Activated CD4-positive, alpha-beta T cell treated with anti-CD3 and anti-CD28 coated beads for 1 hour (primary cell): ENCODE results near the gene TDP1.
"Not testable (repeated sequence)": the region's sequence is repeated elsewhere in the genome, so short reads cannot be mapped to it uniquely, and the experiment has no call there.

ENCODE experiments used
- DNase-seq: peaks from one replicate; pipeline ENCODE4 v3.0.0-alpha.2; 2020

The TDP1 gene

DNA sequence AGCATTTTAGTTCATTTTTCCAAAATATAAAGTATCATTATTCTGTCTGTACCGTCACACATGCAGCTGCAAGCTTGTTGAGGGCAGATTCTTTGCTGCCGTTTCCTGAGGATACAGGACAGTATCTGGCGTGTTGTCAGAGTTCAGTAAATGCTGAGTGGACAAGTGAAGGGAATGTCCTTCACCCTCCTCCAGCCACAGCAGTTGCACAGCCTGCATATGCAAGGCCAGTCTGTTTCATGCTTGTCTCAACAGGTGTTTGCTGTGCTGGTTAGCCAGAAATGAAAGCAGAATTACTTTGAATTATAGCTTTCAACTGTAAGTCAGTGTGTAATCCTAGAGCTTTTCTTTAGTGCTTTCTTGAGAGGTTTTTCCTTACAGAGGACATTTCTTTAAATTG is 36.5 kb downstream of the TDP1 start:
- DNase-seq, result no peak

DNA sequence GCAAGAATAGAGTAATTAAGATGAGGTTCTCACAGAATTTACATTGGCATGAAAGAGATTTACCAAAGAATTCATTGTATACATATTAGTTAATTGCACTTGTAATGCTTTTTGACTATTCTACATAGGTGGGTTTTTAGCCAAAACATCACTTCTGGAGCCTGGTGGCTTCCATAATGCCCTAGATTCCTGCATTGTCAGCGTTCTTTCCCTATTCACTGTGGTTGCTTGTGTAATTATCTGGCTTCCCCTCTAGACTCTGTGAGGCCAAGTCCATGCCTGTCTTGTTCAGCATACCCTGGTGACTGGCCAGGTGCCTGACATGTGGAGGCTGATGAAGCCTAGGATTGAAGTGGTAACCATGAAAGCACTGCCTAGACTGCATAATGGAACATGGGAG is 41.2 kb downstream of the TDP1 start:
- DNase-seq, result no peak

DNA sequence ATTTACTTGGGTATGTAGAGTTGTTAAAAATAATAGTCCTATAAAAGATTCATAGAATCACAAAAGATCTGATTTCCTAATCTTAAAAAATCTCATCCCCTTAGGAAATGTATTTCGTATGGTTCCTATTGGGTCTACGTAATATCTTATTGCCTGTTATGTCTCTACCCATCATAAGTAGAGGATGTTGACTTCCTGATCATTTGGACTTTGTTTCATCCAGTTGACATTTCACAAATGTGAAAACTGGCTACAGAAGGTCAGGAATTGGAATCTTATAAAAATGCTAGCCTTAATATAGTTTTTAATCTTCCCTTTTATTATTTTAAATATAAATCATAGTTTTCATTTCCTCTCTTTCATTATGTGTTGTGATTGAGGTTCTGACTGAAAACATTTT is 45.2 kb downstream of the TDP1 start:
- DNase-seq, result no peak

DNA sequence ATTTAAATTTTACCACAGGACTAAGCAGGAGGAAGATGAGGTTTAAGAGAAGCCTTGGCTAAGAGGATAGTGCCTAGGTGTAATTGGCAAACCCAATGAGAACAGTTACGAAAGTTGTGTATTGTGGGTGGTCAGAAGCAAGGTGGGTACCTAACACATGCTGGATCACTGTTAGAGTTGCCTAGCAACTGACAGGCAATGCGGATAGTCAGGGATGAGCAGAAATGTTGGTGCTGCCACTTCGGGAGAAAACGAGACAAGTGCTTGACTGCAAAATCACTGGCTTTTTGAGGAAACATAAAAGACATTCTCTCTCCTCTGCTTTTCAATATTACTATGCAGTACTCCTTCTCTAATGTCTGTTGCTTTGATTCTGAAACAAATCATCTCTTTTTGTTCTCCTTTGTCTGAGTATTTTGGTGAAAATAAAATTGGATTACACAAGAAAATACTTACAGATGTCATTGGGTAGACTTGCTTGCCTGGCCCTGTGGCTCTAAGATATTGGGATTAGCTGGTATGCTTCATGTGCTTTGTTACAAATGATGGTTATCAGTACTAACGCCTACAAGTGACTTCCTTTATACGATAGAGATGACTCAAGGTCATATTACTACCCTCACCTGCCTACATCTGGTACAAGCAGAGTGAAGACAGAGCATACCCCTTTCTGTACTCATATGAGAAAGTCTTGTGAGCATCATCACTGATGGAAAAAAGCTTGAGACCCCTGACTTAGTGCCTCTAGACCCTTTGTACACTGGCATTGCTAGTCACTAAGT is 48.0 kb downstream of the TDP1 start:
- DNase-seq, result no peak

DNA sequence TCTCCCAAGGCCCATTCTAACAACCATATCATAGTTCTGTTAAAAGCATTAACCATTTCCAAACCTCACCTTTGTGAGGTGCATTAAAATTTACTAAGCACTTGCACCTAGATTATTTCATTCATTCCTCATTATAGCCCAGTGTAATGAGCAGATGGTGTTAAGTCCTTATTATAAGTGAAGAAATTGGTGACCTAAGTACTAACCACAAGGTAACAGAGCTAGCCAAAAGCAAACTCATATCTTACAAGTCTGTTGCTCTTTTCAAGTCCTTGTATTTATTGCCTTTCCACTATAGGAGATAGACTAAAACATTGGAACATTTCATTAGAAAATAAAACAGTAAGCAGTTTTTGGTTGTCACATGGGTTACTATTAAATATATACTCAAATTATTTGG is 49.7 kb downstream of the TDP1 start:
- DNase-seq, result no peak

DNA sequence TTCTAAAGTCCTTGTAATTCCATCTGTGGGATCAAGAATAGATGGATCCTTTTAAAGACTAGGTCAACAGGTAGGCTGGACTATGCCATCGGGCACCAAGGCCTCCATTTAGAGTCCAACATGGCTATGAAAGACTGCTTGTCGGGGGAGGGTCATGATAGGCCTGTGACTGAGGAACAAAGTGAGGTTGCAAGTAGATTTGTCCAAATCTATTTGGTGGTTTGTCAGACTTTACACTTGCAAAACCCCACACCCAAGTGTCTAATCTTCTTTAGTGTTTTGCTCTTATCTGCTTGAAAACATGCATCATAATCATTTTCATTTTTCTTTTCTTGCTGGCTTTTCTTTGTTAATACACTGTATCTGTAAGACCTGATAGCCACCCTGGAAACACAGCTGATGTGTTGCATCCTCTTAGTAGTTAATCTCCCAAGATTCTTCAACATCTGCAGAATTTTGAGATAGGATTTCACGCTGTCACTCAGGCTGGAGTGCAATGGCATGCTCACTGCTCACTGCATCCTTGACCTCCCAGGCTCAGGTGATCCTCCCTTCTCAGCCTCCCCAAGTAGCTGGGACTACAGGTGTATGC is 50.3 kb downstream of the TDP1 start:
- no peak for DNase-seq

DNA sequence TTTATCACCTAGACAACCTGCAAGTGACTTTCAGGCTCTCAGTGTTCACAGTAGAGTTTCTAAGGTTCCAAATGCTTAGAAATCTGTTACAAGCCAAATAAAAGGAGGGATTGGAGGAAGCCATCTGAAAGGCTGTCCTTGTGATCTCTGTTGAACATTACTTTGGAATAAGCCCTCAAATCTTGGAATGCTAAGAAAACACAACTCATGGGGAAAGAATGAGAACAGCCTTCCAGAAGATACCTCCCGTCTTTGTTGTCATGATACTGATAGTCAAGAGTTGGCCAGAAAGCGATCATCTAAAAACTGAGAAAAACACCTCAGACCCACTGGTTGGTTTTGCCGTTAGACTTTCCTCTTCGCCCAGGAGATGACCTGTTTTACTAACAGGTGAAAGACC is 61.6 kb downstream of the TDP1 start:
- DNase-seq, result no peak

DNA sequence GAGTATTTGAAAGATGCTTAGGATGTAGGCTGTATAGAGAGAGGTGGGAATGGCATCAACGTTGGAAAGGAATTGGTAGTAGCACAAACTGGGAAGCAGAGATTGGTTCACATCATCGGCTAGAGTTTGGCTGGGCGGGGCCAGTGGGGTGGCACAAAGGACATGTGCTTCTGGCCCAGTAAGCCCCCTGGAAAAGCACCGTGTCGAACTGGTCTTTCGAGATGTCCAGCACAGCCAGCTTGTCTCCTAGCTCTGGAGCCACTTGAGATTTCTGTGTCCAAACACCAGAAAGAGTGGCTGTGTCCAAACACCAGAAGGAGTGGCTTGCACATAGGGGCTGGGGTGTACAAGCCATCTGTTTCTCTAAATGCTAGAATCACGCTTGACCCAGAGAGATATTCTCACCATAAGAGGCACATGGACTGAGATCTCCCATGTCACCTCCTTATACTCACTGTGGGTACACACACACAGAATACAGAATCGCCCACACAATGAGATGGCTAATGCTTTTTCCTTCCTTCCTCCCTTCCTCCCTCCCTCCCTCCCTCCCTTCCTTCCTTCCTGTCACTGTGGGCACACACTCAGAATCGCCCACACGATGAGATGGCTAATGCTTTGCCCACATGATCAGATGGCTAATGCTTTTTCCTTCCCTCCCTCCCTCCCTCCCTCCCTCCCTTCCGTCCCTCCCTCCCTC is 64.2 kb downstream of the TDP1 start:
- DNase-seq, result no peak

DNA sequence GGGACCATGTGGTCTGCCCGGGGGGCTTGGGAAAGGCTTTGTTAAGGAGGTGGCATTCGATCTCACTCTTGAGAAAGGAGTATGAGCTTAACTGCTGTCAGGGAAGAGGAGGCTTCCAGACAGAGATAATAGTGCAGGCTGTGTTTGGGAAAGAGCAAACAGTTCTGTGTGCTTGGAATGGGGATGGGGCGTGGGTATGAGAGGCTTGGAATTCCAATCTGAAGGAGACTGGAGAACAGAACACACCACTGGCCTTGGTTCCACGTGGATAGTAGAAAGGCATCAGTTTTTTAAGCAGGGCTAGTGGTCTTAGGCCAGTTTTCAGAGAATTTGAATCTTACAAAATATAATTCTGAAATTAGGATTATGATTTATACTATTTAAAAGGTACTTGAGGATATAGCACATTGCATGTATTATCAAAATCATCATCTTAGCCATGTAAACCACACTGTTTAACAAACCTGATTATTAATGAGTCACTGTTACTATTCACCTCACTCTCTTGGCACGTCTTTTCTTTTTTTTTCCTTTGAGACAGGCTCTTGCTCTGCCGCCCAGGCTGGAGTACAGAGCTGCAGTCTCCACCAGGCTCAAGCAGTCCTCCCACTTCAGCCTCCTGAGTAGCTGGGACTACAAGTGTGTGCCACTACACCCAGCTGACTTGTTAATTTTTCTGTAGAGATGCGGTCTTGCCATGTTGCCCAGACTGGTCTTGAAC is 67.6 kb downstream of the TDP1 start:
- no peak for DNase-seq

DNA sequence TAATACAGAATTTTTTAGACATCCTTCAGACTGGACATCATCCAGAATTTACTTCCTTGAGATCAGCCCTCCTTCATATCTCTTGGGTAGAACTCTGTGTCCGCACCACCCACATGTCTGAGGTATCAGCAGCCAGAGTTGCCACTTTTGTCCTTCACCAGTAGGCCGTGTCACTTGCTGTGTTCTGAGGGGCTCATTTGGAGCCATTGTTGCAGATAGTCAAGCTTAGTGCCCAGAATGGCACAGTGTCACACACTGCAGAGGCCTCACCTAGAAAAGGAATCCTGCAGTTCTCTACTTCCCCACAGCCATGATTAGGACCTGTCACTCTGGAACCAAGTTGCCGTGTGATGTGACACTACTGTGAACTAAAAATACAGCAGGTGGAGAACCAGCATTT is 69.2 kb downstream of the TDP1 start:
- DNase-seq, result no peak

DNA sequence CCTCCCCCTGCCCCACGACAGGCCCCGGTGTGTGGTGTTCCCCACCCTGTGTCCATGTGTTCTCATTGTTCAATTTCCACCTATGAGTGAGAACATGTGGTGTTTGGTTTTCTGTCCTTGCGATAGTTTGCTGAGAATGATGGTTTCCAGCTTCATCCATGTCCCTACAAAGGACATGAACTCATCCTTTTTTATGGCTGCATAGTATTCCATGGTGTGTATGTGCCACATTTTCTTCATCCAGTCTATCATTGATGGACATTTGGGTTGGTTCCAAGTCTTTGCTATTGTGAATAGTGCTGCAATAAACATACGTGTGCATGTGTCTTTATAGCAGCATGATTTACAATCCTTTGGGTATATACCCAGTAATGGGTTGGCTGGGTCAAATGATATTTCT is 70.9 kb downstream of the TDP1 start:
- DNase-seq, result not testable (repeated sequence)

DNA sequence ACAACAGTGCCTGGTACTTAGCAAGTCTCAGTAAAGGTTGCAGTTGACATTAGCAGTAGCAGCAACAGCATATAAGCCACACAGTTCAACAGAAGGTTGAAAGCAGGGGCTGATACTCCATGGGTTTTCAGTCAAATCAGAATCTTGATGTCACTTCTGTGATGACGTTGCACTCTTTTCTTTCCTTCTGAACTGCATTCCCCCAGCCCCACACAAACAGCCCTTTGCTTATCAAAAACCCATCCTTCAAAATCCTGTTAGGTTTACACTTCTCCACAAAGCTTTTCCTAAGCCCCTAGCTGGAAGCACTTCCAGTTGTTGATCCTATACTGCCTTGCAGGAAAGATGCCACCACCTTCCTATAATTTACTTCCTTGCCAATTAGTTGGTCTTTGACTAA is 72.1 kb downstream of the TDP1 start:
- no peak for DNase-seq

DNA sequence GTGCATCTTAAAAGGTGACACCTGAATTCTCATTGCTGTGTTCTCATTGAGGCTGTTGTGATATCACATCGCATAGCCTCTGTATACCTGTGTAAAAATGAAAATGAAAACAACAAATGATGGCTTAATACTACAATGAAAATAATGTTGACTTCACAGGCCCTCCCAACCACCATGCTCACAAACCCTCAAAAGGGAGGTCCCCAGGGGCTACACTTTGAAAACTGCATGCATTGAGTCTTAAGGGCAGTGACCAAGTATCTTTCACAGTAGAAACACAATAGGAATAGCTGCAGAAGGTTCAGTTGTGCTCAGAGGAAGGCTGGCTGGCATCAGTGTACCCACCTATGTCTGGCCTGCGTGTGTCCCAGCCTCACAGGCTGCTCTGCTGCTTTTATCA is 78.4 kb downstream of the TDP1 start:
- no peak for DNase-seq

DNA sequence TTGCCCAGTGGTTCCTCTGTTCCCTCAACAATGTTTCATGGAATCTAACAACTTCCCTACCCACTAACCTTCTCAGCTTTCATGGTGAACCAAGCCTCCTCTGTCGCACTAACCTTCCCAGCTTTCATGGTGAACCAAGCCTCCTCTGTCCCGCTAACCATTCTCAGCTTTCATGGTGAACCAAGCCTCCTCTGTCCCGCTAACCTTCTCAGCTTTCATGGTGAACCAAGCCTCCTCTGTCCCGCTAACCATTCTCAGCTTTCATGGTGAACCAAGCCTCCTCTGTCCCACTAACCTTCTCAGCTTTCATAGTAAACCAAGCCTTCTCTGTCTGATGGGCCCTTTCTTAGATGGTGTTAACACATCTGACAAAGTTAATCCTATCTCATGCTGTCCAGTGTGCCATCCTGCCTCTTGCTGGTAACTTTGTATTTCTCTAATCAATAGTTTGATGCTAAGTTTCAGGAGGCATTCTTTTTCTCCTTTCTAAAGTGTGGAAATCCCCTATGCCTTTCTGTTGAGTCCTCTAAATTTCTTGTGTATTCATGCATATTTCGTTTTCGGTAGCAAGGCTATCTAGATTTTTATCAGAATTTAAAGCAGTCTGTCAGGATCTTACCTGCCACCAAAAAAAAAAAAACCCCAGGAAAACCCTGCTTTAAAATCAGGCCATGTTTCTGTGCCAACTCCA is 79.3 kb downstream of the TDP1 start:
- DNase-seq, result no peak

DNA sequence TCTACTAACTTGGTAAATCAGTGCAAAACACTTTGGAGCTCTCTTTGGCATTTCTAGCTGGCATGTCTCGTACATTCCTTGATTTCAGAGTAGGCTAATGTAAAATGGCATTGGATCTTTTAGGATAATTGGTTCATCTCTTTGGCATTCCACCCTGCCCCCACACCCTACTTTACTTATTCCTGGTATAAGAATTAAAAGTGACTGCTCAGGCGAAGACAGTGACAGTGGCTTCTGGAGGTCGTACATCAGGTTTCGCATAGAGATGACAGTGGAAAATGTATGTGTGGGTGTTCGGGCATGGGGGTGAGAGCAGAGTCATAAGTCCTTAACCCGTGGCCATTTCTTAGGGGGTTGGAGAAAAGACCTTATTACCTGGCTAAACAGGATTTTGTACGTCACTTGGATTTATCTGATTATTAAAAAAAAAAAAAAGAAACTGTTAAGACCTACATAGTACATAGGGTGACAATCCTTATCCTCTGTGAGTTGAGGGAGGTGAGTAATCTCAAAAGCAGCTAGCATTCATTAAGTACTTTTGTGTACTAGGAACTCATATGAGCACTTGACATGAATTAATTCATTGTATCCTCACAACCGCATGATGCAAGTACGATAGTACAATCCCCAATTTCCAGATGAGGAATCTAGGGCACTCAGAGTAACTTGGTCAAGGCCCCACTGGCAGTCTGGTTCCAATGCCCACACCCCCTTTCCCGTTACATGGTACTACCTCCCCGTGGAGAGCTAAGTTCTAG is 83.7 kb downstream of the TDP1 start:
- no peak for DNase-seq

DNA sequence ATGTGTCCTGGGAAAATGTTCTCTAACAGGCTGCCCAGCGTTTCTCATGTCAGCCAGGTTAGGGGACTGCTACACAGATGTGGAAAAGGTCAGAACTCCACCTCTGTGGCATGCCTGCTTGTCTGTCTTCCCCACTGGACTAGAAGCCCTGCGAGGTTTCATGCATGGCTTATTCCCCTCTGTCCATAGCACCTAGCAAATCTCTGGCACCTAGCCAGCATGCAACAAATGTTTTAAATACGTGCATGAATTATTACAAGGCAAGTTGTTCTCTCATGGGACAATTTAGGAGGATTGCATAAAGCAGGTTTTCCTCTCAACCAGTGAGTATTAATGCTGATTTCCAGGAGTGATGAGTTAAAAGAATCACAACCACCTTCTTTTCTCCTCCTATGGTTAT is 84.7 kb downstream of the TDP1 start:
- DNase-seq, result no peak

DNA sequence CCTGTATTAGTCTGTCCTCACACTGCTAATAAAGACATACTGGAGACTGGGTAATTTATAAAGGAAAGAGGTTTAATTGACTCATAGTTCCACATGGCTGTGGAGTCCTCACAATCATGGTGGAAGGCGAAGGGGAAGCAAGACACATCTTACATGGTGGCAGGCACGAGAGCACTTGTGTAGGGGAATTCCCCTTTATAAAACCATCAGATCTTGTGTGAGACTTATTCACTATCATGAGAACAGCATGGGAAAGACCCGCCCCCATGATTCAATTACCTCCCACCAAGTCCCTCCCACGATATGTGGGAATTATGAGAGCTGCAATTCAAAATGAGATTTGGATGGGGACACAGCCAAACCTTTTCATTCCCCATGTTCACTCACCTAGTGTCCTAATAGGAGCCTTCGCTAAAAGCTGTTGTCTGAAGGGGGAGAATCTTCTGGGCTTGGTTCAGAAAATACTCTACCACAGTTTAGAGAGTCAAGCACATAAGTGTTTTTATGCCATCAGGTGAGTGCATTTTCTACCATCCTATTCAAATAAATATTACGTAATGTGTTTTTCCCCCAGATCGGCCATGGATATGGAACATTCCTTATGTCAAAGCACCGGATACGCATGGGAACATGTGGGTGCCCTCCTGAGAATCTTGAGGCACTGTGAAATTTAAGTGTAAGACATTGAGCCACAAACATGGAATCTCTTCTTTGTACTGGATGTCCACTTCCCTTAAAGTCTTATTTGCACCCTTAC is 86.9 kb downstream of the TDP1 start:
- DNase-seq, result no peak

DNA sequence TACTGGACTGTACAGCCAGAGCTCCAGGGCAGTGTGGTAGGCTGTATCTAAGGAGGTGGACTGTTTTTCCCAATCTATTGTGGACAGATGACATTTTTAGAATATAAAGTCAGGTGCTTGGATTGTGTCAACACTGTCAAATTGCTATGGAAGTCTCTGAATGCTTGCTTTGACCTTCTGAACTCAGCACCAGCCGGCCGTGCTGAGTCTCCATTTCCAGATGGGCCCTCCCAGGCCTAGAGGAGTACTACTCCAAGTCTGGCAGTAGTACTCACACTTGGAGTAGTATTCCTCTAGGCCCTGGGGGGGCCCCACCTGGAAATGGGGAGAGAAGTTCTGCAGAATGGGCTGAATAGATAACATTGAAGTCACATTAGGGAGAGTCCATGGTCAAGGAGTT is 89.9 kb downstream of the TDP1 start:
- no peak for DNase-seq

DNA sequence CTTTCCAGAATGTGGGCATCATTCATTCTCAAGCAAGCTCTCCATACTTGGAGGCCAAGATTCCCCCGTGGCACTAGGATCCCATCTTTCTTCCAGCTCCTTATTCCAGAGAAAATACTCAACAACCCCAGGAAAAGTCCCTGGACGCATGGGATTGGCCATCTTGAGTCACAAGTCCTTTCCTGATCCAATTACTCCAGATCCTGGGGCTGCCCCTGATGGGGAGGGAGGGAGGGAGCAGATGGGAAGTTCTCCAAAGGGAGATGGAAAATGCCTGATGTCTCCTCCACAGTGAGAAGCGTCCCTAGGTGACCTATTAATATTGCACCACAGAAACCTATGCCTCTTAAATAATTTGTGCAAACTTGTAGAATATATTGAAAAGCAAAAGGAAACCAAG is 93.7 kb downstream of the TDP1 start:
- no peak for DNase-seq

DNA sequence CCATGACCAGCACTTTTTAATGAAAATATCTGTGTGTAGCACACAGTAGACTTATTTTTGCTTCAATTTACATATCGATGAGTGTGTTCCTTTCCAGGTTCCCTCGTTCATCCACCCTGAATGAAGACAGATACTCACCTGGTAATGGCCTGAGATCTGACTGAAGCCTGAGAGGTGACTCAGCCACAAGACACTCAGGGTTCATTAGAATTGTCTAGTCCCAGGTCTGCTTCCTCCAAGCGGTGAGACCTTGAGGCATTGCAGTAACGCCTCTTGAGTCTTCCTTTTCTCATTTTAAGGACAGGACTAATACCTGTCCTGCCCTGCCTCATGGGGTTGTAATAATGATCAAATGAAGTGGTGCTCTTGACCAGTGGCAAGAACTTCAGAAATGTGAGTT is 94.5 kb downstream of the TDP1 start:
- DNase-seq, result no peak

DNA sequence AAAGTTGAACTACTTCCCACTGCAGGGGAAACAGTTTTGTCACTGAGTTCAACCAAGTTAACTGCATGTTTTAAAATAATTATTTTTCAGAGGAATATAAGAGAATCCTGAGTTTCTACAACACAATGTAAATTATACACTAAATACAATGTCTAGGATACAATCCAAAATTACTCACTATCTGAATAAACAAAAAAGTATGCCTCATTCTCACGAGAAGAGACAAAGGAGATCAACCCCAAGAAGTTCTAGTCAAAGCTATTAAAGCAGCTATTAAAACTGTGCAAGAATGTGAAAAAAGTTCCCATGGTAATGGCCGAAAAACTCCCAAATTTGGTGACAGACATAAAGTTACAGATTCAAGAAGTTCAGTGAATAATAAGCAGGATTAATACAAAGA is 97.3 kb downstream of the TDP1 start:
- no peak for DNase-seq

DNA sequence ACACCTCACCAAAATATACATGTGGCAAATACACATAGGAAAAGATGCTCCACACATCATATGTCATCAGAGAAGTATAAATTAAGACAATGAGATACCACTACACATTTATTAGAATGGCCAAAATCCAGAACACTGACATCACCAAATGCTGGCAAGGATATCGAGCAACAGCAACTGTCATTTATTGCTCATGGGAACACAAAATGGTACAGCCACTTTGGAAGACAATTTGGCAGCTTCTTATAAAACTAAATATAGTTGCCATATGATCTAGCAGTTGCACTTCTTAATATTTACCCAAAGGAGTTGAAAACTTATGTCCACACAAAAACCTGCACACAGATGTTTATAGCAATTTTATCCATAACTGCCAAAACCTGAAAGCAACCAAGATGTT is 99.1 kb downstream of the TDP1 start:
- DNase-seq, result no peak
